HG03159 (cell line): Measurements from ENCODE around the gene PLXDC1.
"Not testable (repeated sequence)": the region's sequence is repeated elsewhere in the genome, so short reads cannot be mapped to it uniquely, and the experiment has no call there.

Experiments used
- ATAC-seq: cut with Tn5 transposase; IDR thresholded peaks from one replicate; pipeline ENCODE4 v1.9.1; 2021; ENCODE audit warnings: mild to moderate bottlenecking, moderate library complexity; ENCODE audit not compliant: unreplicated experiment

PLXDC1 gene

GRCh38 chr17:39071573-39071972 lies 79.9 kb downstream of the PLXDC1 start:
- ATAC-seq, result no peak

GRCh38 chr17:39069114-39069756 lies 82.2 kb downstream of the PLXDC1 start:
- ATAC-seq, result no peak

GRCh38 chr17:39064819-39065218 lies 86.6 kb downstream of the PLXDC1 start:
- no peak for ATAC-seq

- ATAC-seq, result no peak
These were observed 87.1 kb downstream of the PLXDC1 start for GRCh38 chr17:39064374-39064773.

- no peak for ATAC-seq
These were observed 87.8 kb downstream of the PLXDC1 start for GRCh38 chr17:39063681-39064069.

GRCh38 chr17:39062846-39063680 lies 88.4 kb downstream of the PLXDC1 start:
- no peak for ATAC-seq

- no peak for ATAC-seq
These were observed 92.9 kb downstream of the PLXDC1 start for GRCh38 chr17:39058524-39058923.

- ATAC-seq, result no peak
These were observed 93.7 kb downstream of the PLXDC1 start for GRCh38 chr17:39057701-39058206.

- ATAC-seq, result no peak
These were observed 97.3 kb downstream of the PLXDC1 start for GRCh38 chr17:39054111-39054645.

- not testable (repeated sequence) for ATAC-seq
These were observed 99.0 kb downstream of the PLXDC1 start for GRCh38 chr17:39052423-39052822.

- no peak for ATAC-seq
These were observed 100.3 kb downstream of the PLXDC1 start for GRCh38 chr17:39051001-39051585.

GRCh38 chr17:39045948-39046679 lies 105.3 kb downstream of the PLXDC1 start:
- no peak for ATAC-seq

- no peak for ATAC-seq
These were observed 115.4 kb downstream of the PLXDC1 start for GRCh38 chr17:39036009-39036408.

- ATAC-seq, result not testable (repeated sequence)
These were observed 115.9 kb downstream of the PLXDC1 start for GRCh38 chr17:39035578-39035977.

- no peak for ATAC-seq
These were observed 122.7 kb downstream of the PLXDC1 start for GRCh38 chr17:39028690-39029089.

- no peak for ATAC-seq
These were observed 123.9 kb downstream of the PLXDC1 start for GRCh38 chr17:39027455-39028035.

- no peak for ATAC-seq
These were observed 124.4 kb downstream of the PLXDC1 start for GRCh38 chr17:39026980-39027451.

- ATAC-seq, result not testable (repeated sequence)
These were observed 125.1 kb downstream of the PLXDC1 start for GRCh38 chr17:39026346-39026745.

GRCh38 chr17:39022924-39023323 lies 128.5 kb downstream of the PLXDC1 start:
- ATAC-seq, result no peak

GRCh38 chr17:39020037-39020436 lies 131.4 kb downstream of the PLXDC1 start:
- ATAC-seq, result not testable (repeated sequence)
